Stimulated activated CD8-positive, alpha-beta memory T cell treated with anti-CD3 and anti-CD28 coated beads, Interleukin-12 subunit alpha, Interleukin-12 subunit beta, amount 100 ng/mL, for 4 hours (primary cell): ENCODE results near the gene OR5L2.
"Not testable (repeated sequence)": the region's sequence is repeated elsewhere in the genome, so short reads cannot be mapped to it uniquely, and the experiment has no call there.

Source experiments
- DNase-seq: peaks from one replicate; pipeline ENCODE4 v3.0.0-alpha.2; 2020; ENCODE audit warnings: low read depth

Gene OR5L2

DNA sequence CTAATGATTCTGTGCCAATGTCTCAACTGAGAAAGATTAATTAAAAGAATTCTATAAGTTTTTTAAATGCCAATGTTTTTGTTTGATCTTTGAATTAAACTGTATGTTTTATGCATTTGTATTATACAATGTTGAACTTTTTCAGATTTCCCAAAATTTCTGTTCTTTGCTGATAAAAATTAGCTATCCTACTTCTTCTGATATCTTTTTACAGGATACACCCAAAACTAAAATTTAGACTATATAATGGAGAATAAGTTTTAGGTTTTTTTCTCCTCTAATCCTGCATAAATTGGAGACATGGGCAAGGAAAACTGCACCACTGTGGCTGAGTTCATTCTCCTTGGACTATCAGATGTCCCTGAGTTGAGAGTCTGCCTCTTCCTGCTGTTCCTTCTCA, at the start of gene OR5L2:
Gene OR5L2, plus strand, starts transcription at position 301 of the 400 bp plus-strand sequence. Its CDS starts 0 bp downstream, at position 301.
- no peak for DNase-seq

DNA sequence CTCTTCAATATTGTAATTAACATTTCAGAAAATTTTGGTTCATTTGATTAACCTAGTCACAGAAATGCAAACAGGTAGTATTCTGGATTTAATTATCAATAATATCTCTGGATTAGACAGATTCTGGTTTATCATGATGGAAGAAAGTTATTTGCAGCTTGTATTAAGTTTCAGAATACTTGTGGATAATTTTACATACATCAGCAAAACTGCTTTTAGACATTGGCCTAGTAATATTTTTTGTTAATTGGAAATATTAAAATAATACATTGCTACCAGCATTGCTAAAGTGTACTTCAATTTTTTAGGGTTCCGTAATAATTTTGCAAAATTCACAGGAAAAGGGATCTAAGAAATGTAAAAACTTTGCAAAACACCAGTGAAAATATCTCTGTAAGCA, 35.4 kb upstream of the OR5L2 start:
- no peak for DNase-seq

DNA sequence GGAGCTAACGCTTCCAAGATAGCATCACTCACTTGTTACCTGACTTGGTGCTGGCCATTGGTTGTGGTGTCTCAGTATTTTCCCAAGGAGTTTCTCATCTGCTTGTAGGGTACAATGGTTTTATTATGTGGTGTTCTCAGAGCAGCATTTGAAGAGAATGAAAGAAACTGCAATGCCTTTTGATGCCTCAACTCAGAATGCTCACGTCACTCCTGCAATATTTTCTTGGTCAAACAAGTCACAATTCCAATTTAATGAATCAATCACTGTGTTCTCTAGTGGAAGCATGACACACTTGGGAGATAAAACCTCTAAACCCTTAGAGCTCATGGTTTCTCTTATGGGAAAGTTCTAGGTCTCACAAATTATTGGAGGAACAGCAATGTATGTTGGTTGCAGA, 33.7 kb upstream of the OR5L2 start:
- no peak for DNase-seq

DNA sequence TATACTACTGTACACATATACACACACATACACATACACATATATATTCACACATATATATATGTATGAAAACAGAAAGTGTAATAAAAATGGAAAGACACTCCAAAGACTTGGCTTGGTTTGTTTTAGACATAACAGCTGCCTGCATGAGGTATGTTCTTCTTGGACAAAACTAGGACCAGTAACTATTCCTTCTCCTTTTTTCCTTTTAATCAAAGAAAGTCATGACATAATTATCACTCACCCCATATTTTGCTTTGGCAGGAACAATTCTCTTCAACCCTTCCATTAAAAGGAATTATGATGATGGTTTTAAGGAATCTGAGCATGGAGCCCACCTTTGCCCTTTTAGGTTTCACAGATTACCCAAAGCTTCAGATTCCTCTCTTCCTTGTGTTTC, 31.8 kb upstream of the OR5L2 start, which contains the start of gene OR5D14:
Gene OR5D14, plus strand, starts transcription at position 301 of the 400 bp plus-strand sequence. Its CDS starts 0 bp downstream, at position 301.
- DNase-seq, result no peak

DNA sequence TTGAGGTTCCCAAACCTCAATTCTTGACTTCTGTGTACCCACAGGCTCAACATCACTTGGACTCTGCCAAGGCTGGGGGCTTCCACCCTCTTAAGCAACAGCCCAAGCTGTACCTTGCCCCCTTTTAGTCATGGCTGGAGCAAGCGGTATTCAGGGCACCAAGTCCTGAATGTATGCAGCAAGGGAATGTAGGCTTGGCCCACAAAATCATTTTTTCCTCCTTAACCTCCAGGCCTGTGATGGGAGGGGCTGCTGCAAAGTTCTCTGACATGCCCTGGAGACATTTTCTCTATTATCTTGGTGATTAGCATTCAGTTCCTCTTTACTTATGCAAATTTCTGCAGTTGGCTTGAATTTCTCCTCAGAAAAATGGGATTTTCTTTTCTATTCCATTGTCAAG, 20.8 kb upstream of the OR5L2 start:
- no peak for DNase-seq

DNA sequence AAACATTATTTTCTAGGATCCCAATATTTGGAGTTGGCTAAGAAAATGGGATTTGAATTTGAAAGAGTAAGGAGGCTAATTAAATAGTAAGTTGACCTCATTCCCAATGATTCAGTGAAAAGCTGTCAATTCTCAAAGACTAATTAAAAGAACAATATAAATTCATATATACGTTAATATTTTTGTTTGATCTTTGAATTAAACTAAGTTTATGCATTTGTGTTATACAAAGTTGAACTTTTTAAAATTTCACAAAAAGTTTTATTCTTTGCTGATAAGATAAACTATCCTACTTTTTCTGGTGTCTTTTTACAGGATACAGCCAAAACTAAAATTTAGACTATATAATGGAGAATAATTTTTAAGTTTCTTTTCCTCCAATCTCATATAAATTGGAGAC, 16.0 kb upstream of the OR5L2 start, which contains the start of gene OR5L1:
Gene OR5L1, plus strand, starts transcription at position 301 of the 400 bp plus-strand sequence. CDS start 100 bp downstream, outside the sequence.
- no peak for DNase-seq

DNA sequence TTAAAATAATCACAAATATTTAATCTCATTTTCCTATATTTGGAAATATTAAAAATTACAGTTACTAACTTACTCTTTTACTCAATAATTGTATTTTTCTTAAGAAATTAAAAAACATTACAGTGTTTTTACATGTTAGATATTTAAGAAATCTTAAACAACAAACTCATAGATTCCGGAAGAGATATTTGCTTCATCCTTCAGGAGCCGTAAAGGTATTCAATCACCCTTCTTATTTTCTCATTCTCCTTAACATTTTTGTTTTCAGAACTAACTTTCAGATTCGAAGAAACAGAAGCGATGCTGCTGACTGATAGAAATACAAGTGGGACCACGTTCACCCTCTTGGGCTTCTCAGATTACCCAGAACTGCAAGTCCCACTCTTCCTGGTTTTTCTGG, 7.7 kb upstream of the OR5L2 start, which contains the start of gene OR5D18:
Gene OR5D18, plus strand, starts transcription at position 301 of the 400 bp plus-strand sequence. Its CDS starts 0 bp downstream, at position 301.
- no peak for DNase-seq

DNA sequence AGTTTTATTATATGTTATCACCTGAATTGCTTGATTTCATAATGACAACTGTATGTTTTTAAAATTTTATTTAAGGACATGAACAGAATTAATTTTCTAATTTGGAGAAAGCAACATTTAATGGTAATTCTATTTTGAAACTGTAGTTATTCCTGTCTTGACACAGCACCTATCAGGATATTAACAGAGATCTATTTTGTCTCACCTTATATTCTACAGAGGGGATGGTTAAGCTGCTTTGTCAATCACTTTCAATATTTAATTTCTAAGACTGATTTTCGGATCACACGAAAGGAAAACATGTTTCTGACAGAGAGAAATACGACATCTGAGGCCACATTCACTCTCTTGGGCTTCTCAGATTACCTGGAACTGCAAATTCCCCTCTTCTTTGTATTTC, 11.4 kb downstream of the OR5L2 start, which contains the start of gene OR5D16:
Gene OR5D16, plus strand, starts transcription at position 301 of the 400 bp plus-strand sequence. Its CDS starts 0 bp downstream, at position 301.
- no peak for DNase-seq

DNA sequence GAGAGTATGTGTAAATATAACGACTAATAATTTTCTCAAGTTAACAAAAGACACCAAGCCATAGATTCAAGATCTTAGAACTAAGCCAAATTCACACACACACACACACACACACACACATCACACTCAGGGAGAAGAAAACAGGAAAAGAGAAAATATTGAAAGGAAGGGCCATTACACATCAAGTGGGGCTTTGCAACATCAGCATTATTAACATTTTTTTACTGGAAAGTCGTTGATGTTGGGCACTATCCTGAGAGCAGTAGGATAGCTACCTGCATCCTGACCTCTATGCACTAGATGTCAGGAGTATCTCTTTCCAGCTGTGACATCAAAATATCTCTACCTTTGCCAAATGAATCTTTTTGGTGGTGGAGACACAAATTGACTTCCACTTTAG, 20.4 kb downstream of the OR5L2 start:
- DNase-seq, result no peak

DNA sequence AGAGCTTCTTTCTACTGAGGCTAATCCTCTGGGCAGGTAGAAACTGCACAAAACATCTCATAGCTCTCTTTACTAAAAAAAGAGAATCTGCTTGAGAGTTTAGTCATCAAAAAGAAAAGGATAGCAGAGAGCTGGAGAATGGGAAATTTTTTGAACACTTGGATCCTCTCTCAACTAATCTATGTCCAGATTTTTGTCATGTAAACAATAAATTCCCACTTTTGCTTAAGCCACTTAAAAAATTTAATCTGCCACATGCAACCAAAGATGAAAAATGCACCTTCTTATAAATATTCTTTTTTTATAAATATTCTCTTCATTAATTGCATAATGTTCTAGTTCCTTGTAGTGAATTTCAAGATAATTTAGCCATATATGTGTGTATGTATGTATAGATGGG, 22.0 kb downstream of the OR5L2 start:
- no peak for DNase-seq

DNA sequence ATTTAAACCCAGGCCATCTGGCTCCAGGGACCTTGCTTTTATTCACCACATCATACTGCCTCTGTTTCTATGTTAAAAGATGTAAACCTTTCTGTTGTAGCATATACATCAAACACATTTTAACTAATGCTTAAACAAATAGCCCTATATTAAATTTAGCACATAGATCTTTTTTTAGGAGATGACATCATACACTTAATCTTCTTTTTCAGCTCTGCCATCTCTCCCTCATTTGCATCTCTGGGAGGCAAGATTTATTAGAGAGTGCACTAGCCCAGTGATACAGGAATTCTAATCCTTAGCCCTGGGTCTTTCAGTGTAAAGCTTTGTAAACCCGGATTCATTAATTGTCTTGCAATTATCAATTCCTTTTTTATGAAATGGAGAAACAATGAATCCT, 25.1 kb downstream of the OR5L2 start:
- DNase-seq, result no peak

DNA sequence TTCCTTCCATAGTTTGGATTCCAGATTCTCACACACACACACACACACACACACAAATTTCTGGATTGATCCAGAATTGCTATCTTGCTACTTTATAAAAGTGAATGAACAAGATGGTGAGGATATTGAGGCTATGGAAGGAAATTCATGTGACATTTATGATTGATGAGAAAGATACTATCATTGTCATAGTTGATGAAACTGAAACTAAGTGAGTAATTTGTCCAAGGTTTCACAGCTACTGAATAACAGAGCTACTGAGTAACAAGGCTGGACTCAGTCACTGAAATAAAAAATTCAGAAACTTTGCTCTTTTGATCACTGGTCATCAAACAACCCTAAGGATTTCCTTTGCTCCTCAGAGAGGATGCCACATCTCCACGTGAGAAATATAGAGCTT, 27.7 kb downstream of the OR5L2 start:
- DNase-seq, result no peak

DNA sequence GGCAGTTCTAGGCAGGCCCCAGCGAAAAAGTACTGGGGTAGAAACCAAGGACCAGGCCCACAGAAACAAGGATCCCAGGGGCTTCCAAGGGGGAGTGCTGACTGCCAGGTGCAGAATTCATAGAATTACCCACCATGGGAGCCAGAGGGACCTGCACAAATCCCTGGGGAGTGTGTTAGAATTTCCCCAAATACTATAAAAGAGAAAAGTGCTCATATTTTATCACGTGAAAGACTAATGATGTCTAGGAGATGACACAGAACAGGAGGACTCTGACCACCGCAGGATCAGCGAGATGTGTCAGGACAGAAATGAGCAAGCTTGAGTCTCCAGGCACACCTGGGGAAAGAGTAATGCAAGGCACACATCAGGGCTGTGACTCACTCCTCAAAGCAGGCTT, 40.3 kb downstream of the OR5L2 start:
- DNase-seq, result not testable (repeated sequence)

DNA sequence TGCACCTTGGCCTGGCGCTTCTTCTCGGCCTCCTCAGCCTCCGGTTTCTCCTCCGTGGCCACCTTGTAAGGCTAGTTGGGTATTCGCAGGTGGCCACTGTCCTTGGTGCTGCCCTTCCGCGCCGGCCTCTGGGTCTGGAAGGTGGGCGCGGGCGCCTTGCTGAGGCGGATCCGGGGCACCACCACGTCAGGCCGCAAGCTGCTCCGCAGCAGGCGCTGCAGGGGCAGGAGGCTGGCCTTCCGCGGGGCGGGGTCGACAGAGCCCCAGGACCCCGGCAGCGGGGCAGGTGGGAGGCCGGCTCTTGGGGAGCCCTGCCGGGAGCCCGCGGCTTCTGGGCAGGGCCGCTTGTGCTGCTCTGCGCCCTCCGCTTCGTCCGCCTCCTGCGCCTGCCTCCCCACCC, 45.7 kb downstream of the OR5L2 start:
- DNase-seq, result not testable (repeated sequence)

DNA sequence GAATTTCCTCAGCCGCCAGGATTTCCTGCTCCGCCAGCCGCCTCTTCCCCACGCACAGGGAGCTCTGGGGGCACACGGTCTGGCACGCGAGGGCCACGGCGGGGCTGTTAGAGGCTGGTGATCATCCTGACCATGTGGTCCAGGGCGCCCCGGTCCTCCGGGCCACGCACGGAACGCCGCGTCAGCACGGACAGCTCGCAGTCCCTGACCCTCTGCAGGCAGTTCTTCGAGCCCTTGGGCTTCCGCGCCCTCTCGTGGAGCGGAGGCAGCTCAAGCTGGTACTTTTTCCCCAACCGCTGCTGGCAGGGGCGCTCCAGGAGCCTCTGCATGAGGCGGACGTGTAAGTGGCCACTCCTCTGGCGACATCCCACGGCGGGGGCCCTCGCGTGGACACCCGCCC, 46.1 kb downstream of the OR5L2 start:
- DNase-seq, result not testable (repeated sequence)
